Endodermal cell (in vitro differentiated cells): Measurements from ENCODE around the gene PRUNE2. TPM values are rescaled to one million over a fixed set of nuclear protein-coding genes. Genes with fewer than 3 reads are reported as not detected.

ENCODE experiments used
- DNase-seq: peaks from one replicate; pipeline ENCODE4 v3.0.0-alpha.2; 2017
- H3K27ac ChIP-seq: 2 replicates; pipeline ENCODE4 v1.5.1; 2013; ENCODE audit warnings: mild to moderate bottlenecking, low read depth, low read length, moderate library complexity
- H3K27me3 ChIP-seq: 2 replicates; pipeline ENCODE4 v1.6.1; 2013; ENCODE audit warnings: mild to moderate bottlenecking, low read length, moderate library complexity; ENCODE audit not compliant: insufficient read depth, control insufficient read depth, poor library complexity, severe bottlenecking
- H3K36me3 ChIP-seq: 2 replicates; pipeline ENCODE4 v1.7.0; 2013; ENCODE audit warnings: mild to moderate bottlenecking, low read length, moderate library complexity; ENCODE audit not compliant: control insufficient read depth, insufficient read depth
- H3K4me1 ChIP-seq: one replicate; pipeline ENCODE4 v1.7.0; 2013; ENCODE audit warnings: low read length; ENCODE audit not compliant: control insufficient read depth, insufficient read depth
- H3K4me3 ChIP-seq: 2 replicates; pipeline ENCODE4 v1.5.1; 2013; ENCODE audit warnings: mild to moderate bottlenecking, low read length, moderate library complexity
- H3K9ac ChIP-seq: 2 replicates; pipeline ENCODE4 v1.6.1; 2013; ENCODE audit warnings: mild to moderate bottlenecking, low read length, moderate library complexity; ENCODE audit not compliant: poor library complexity, severe bottlenecking; ENCODE audit errors: extremely low read depth
- H3K9me3 ChIP-seq: 2 replicates; pipeline ENCODE4 v1.6.1; 2013; ENCODE audit warnings: mild to moderate bottlenecking, low read length, moderate library complexity; ENCODE audit not compliant: control insufficient read depth
- H3K27ac Mint-ChIP-seq: 2 replicates; pipeline ENCODE4 v1.8.0; 2020; ENCODE audit warnings: mixed read lengths
- H3K27me3 Mint-ChIP-seq: 2 replicates; pipeline ENCODE4 v1.8.0; 2021; ENCODE audit warnings: mild to moderate bottlenecking, mixed read lengths; ENCODE audit not compliant: insufficient read depth
- H3K36me3 Mint-ChIP-seq: 2 replicates; pipeline ENCODE4 v1.8.0; 2020; ENCODE audit warnings: low read depth, mixed read lengths
- H3K4me1 Mint-ChIP-seq: 2 replicates; pipeline ENCODE4 v1.8.0; 2020; ENCODE audit warnings: mixed read lengths
- H3K4me3 Mint-ChIP-seq: 2 replicates; pipeline ENCODE4 v1.8.0; 2020; ENCODE audit warnings: mild to moderate bottlenecking, moderate library complexity, mixed read lengths
- H3K9me3 Mint-ChIP-seq: 2 replicates; pipeline ENCODE4 v1.8.0; 2020; ENCODE audit warnings: mild to moderate bottlenecking, mixed read lengths
- CTCF ChIP-seq: fragments of 200-600 bp; sonication (generic); conservative IDR thresholded peaks from 2 replicates; pipeline ENCODE4 v1.5.0; 2021; ENCODE audit warnings: antibody characterized with exemption, mild to moderate bottlenecking
- WGBS, 2 experiments: methylation state at CpG; one replicate each; pipeline versions ENCODE4 v1.1.5 to v1.1.7; 2013; ENCODE audit warnings: missing lambda C conversion rate in 2 of 2, mixed read lengths in 1 of 2; ENCODE audit not compliant: insufficient coverage in 1 of 2, insufficient read length in 1 of 2; 5-methylcytosine and 5-hydroxymethylcytosine counted together
- total RNA-seq, 2 donors: library from RNA; stranded (reverse); fragmentation: NEBNext Ultra II Directional in 1 of 2; extraction: Animal tissue kit (Norgen Biotek cat#: 25700) in 1 of 2; gene quantifications; 2 replicates in 1 of 2; 3 replicates in 1 of 2; pipeline ENCODE4 v1.2.1, GENCODE V29; 2021

Gene PRUNE2
- total RNA-seq, 2 donors from 2014 or later: 4.1 to 6.8 TPM

- DNase-seq: no peak
- Mint-ChIP-seq H3K27me3 (peaks cover 3% of the 10 kb centered on the region), H3K27ac (peak overlapping the region; percentile 74), H3K4me1 (peaks cover 23% of the 10 kb centered on the region), H3K9me3 (no peaks in the 10 kb centered on the region), H3K4me3 (no peak overlapping the region), H3K36me3 (no peaks in the 10 kb centered on the region)
- WGBS, 2 experiments: 85 to 91% methylated on average over 5 to 7 of the region's 7 CpGs
- TF ChIP-seq CTCF: no peak
- Histone ChIP-seq H3K4me3 (no peak overlapping the region), H3K27ac (no peak overlapping the region), H3K9me3 (no peaks in the 10 kb centered on the region), H3K9ac (peak overlapping the region; percentile 11), H3K36me3 (no peaks in the 10 kb centered on the region), H3K27me3 (no peaks in the 10 kb centered on the region), H3K4me1 (peaks cover 19% of the 10 kb centered on the region)
Measured at GRCh38 chr9:76803762-76804161, 102.2 kb downstream of the PRUNE2 start.

GRCh38 chr9:76803083-76803482, 102.8 kb downstream of the PRUNE2 start:
- Histone ChIP-seq H3K4me1 (peaks cover 19% of the 10 kb centered on the region), H3K9me3 (no peaks in the 10 kb centered on the region), H3K36me3 (no peaks in the 10 kb centered on the region), H3K4me3 (peak overlapping the region; percentile 19), H3K27me3 (no peaks in the 10 kb centered on the region), H3K27ac (no peak overlapping the region), H3K9ac (peak overlapping the region; percentile 11)
- Mint-ChIP-seq H3K27ac (peak overlapping the region; percentile 74), H3K4me3 (no peak overlapping the region), H3K9me3 (no peaks in the 10 kb centered on the region), H3K27me3 (no peaks in the 10 kb centered on the region), H3K4me1 (peaks cover 23% of the 10 kb centered on the region), H3K36me3 (no peaks in the 10 kb centered on the region)
- TF ChIP-seq CTCF: no peak
- WGBS, 2 experiments: 70 to 71% methylated on average over 1 of the region's 2 CpGs
- no peak for DNase-seq

GRCh38 chr9:76800901-76801300, 105.0 kb downstream of the PRUNE2 start:
- H3K4me1 ChIP-seq: peaks cover 19% of the 10 kb centered on the region

More at GRCh38 chr9:76800901-76801300, 105.0 kb downstream of the PRUNE2 start:
- peaks cover 23% of the 10 kb centered on the region for H3K4me1 Mint-ChIP-seq
- no peak for TF ChIP-seq CTCF
- no peaks in the 10 kb centered on the region for H3K9me3 Mint-ChIP-seq
- H3K4me3 ChIP-seq: no peak overlapping the region
- H3K27ac ChIP-seq: no peak overlapping the region
- H3K4me3 Mint-ChIP-seq: no peak overlapping the region
- no peak for DNase-seq
- H3K36me3 ChIP-seq: no peaks in the 10 kb centered on the region
- H3K27ac Mint-ChIP-seq: no peak overlapping the region
- H3K36me3 Mint-ChIP-seq: no peaks in the 10 kb centered on the region
- no peak overlapping the region for H3K9ac ChIP-seq
- H3K9me3 ChIP-seq: no peaks in the 10 kb centered on the region
- H3K27me3 ChIP-seq: no peaks in the 10 kb centered on the region
- H3K27me3 Mint-ChIP-seq: no peaks in the 10 kb centered on the region
- WGBS, 2 experiments: 100% methylated on average over 1 of the region's 1 CpG; no CpG with 5 or more reads in 1 of the 2 experiments
